ENCODE results near the gene IGF2BP1.

IGF2BP1 gene

DNA sequence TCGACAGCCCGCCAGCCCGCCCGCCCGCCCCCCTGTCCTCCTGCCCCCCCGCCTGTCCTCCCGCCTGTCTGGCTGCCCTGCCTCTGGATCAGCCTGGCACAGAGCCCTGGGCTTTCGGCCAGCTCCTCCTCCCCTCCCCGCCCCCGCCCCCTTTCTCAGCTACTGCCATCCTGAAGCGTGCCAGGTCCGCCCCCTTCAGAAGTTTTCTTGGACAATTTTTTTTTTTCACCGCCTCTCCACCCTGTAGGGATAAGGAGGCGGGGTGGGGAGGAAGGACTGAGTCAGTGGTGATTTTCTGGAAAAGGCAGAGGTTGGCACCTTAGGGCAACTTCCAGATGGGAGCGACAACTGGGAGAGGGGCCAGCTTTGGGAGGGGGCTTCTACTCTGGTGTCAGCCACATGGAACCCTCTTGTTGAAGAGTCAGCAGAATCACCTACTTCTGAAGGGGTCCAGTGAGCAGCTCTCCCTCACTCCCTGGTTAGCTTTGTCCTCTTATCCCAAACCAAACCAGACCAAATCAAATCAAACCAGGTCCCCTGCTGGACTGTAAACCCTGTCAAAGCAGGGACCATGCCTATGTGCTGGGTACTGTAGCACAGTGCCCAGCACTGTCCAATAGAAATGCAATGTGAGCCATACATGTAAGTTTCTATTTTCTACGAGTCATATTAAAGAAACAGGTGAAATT lies 19.7 kb downstream of the IGF2BP1 start:
- no peak overlapping the region for H3K4me3 ChIP-seq (replicated peaks; ENCODE audit: insufficient read depth, low read length)
- no peaks in the 10 kb centered on the region for H3K27me3 ChIP-seq (ENCODE audit: insufficient read depth, poor library complexity, severe bottlenecking)
- DNase-seq (ENCODE audit: low read depth in 1 of 2, low spot score in 1 of 2) = no peak
- TF ChIP-seq GABPA (IDR thresholded peaks at IDR 0.05; ENCODE audit: low read depth) (no peak), POLR2AphosphoS5 (IDR thresholded peaks at IDR 0.05; ENCODE audit: low read depth) (no peak), SPI1 (IDR thresholded peaks at IDR 0.05; ENCODE audit: borderline replicate concordance, low read depth) (no peak)
- TF ChIP-seq, protein P1, sequence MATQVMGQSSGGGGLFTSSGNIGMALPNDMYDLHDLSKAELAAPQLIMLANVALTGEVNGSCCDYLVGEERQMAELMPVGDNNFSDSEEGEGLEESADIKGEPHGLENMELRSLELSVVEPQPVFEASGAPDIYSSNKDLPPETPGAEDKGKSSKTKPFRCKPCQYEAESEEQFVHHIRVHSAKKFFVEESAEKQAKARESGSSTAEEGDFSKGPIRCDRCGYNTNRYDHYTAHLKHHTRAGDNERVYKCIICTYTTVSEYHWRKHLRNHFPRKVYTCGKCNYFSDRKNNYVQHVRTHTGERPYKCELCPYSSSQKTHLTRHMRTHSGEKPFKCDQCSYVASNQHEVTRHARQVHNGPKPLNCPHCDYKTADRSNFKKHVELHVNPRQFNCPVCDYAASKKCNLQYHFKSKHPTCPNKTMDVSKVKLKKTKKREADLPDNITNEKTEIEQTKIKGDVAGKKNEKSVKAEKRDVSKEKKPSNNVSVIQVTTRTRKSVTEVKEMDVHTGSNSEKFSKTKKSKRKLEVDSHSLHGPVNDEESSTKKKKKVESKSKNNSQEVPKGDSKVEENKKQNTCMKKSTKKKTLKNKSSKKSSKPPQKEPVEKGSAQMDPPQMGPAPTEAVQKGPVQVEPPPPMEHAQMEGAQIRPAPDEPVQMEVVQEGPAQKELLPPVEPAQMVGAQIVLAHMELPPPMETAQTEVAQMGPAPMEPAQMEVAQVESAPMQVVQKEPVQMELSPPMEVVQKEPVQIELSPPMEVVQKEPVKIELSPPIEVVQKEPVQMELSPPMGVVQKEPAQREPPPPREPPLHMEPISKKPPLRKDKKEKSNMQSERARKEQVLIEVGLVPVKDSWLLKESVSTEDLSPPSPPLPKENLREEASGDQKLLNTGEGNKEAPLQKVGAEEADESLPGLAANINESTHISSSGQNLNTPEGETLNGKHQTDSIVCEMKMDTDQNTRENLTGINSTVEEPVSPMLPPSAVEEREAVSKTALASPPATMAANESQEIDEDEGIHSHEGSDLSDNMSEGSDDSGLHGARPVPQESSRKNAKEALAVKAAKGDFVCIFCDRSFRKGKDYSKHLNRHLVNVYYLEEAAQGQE (IDR thresholded peaks at IDR 0.05; ENCODE audit: insufficient replicate concordance, low read depth) = no peak
- TF ChIP-seq, protein P2, sequence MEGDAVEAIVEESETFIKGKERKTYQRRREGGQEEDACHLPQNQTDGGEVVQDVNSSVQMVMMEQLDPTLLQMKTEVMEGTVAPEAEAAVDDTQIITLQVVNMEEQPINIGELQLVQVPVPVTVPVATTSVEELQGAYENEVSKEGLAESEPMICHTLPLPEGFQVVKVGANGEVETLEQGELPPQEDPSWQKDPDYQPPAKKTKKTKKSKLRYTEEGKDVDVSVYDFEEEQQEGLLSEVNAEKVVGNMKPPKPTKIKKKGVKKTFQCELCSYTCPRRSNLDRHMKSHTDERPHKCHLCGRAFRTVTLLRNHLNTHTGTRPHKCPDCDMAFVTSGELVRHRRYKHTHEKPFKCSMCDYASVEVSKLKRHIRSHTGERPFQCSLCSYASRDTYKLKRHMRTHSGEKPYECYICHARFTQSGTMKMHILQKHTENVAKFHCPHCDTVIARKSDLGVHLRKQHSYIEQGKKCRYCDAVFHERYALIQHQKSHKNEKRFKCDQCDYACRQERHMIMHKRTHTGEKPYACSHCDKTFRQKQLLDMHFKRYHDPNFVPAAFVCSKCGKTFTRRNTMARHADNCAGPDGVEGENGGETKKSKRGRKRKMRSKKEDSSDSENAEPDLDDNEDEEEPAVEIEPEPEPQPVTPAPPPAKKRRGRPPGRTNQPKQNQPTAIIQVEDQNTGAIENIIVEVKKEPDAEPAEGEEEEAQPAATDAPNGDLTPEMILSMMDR (IDR thresholded peaks at IDR 0.05; ENCODE audit: insufficient read depth, low read length) = no peak
- no peak overlapping the region for H3K27ac ChIP-seq (replicated peaks)

DNA sequence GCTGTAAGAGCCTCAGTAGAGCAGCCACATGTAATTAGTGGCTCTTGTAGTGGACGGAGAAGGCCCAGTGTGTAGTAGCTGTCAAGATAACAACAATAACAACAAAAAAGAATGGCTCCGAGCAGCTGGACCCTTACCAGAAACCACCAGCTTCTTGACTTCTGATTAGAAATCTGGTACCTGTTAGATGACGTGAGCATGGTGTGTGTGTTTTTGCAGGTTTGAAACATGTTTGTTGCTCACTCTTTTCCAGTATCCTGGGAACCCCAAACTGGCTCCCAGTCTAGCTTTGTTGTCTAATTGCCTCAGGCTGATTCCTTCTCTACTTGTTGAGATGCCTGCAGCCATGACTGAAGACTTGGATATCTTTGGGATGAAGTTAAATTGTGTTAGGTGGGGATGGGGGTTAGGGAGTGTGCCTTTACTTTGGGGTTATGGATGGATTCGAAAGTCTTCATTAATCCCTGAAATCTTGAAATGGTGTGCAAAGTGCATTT lies 21.0 kb downstream of the IGF2BP1 start:
- Histone ChIP-seq H3K4me3 (replicated peaks; ENCODE audit: insufficient read depth, low read length) (no peak overlapping the region), H3K27ac (replicated peaks) (no peak overlapping the region), H3K27me3 (ENCODE audit: insufficient read depth, poor library complexity, severe bottlenecking) (no peaks in the 10 kb centered on the region)
- no peak for DNase-seq (ENCODE audit: low read depth in 1 of 2, low spot score in 1 of 2)
- TF ChIP-seq SPI1 (IDR thresholded peaks at IDR 0.05; ENCODE audit: borderline replicate concordance, low read depth) = no peak
- no peak for TF ChIP-seq GABPA (IDR thresholded peaks at IDR 0.05; ENCODE audit: low read depth)
- TF ChIP-seq POLR2AphosphoS5 (IDR thresholded peaks at IDR 0.05; ENCODE audit: low read depth) = no peak
- TF ChIP-seq, protein P2 (IDR thresholded peaks at IDR 0.05; ENCODE audit: insufficient read depth, low read length) = no peak
- TF ChIP-seq, protein P1 (IDR thresholded peaks at IDR 0.05; ENCODE audit: insufficient replicate concordance, low read depth) = no peak

DNA sequence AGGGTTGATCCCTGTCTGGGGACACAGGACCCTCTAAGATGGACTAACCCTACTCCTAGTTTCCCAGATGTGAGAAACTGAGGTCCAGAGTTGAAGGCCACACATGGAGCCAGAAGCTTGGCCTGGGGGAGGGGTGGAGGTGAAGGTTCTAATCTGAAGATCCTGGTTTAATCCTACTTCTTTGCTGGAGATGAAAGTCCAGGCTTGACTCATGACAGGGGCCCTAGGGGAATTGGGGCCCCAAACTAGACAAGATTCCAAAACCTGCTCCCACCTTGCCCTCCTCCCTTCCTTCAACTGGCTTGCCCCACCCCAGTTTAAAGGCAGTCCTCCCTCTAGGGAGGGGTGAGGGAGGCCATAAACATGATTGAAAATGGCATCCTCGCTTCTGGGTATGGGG lies 21.6 kb downstream of the IGF2BP1 start:
- TF ChIP-seq, protein P1 (IDR thresholded peaks at IDR 0.05; ENCODE audit: insufficient replicate concordance, low read depth) = no peak
- TF ChIP-seq POLR2AphosphoS5 (IDR thresholded peaks at IDR 0.05; ENCODE audit: low read depth) (no peak), SPI1 (IDR thresholded peaks at IDR 0.05; ENCODE audit: borderline replicate concordance, low read depth) (no peak), GABPA (IDR thresholded peaks at IDR 0.05; ENCODE audit: low read depth) (no peak)
- TF ChIP-seq, protein P2 (IDR thresholded peaks at IDR 0.05; ENCODE audit: insufficient read depth, low read length) = no peak
- Histone ChIP-seq H3K27me3 (ENCODE audit: insufficient read depth, poor library complexity, severe bottlenecking) (no peaks in the 10 kb centered on the region), H3K27ac (replicated peaks) (no peak overlapping the region), H3K4me3 (replicated peaks; ENCODE audit: insufficient read depth, low read length) (no peak overlapping the region)
- DNase-seq (ENCODE audit: low read depth in 1 of 2, low spot score in 1 of 2) = no peak

Measured in HL-60 (cell line).